ENCODE data around the gene SLC39A3. TPM values are rescaled to one million over a fixed set of nuclear protein-coding genes. Genes with fewer than 3 reads are reported as not detected.

Gene SLC39A3
- total RNA-seq, 1 donor from 2014 or later: 50.3 TPM

DNA sequence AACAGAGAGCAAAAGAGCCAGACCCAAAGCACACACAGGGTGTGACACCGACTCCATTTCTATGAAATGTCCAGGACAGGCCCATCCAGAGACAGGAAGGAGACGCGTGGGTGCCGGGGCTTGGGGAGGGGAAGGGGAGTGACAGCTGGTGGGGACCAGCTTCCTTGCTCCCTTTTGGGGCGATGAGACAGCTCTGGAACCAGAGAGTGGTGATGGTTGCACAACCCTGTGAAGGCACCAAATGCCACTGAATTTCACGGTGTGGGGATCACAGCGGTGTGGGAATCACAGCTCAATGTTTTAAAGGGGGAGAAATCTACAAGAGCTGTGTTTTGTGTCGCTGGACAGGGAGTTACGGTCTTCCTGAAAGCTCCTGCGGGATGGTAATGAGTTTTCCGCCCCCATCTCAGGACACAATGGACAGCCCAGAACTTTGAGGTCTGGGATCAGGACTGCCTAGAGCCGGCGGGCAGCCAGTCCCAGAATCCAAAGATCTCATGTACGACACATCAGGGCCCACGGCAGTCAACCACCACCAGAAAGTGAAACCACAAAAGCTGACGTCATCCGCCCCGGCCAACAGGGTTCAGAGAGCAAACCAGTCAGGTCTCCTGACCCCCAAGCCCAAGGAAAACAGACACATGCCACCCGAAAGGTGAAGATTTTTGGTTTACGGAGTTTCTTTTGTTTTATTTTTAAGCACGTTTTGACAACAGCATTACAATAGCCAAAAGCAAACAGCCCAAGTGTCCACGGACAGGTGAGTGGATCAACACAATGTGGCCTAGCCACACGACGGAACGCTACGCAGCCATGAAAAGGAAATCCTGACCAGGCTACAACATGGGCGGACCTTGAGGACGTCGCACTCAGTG lies 36.0 kb upstream of the SLC39A3 start:
- no peaks in the 10 kb centered on the region for H3K9me3 Mint-ChIP-seq
- H3K36me3 Mint-ChIP-seq (ENCODE audit: low read depth): peaks cover 18% of the 10 kb centered on the region
- peak overlapping the region; percentile 96 for H3K27ac Mint-ChIP-seq
- peak; percentile 71 for DNase-seq (ENCODE audit: low spot score)
- no peaks in the 10 kb centered on the region for H3K27me3 Mint-ChIP-seq (ENCODE audit: insufficient read depth)
- intact Hi-C loops (cut with micrococcal nuclease): no loop called here
- H3K4me1 Mint-ChIP-seq (ENCODE audit: low read depth): peaks cover 33% of the 10 kb centered on the region
- peak overlapping the region; percentile 83 for H3K4me3 Mint-ChIP-seq

GRCh38 chr19:2774953-2775555 lies 35.2 kb upstream of the SLC39A3 start:
- peak overlapping the region; percentile 96 for H3K27ac Mint-ChIP-seq
- H3K4me3 Mint-ChIP-seq: peak overlapping the region; percentile 83
- intact Hi-C loops (cut with micrococcal nuclease): no loop called here
- no peak for DNase-seq (ENCODE audit: low spot score)
- peaks cover 26% of the 10 kb centered on the region for H3K4me1 Mint-ChIP-seq (ENCODE audit: low read depth)
- H3K36me3 Mint-ChIP-seq (ENCODE audit: low read depth): peaks cover 16% of the 10 kb centered on the region
- no peaks in the 10 kb centered on the region for H3K27me3 Mint-ChIP-seq (ENCODE audit: insufficient read depth)
- no peaks in the 10 kb centered on the region for H3K9me3 Mint-ChIP-seq

DNA sequence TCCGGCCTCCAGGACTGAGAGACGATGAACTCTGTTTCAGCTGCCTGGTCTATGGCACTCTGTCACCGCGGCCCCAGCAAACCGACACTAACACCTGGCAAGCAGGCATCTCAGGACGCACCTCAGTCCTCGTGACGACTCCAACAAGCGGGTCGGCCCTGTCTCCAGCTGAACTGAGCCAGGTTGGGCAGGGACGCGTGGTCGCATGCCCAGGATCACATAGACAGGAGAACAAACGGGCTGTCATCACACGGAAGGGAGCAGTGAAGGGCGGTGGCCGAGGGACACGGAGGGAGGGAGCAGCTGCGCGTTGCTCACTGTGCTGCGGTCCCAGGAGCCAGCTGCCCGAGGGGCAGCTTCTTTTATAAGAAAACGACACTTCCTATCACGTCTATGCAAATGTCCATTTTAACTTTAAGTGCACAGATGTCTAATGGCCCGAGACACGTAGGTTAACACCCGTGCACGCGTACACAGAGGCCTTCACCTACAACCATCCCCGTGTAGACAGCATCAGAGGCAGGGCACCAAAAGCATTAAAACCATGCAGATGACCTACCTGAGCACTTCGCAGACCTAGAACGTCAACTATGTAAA lies 34.4 kb upstream of the SLC39A3 start:
- Mint-ChIP-seq H3K36me3 (ENCODE audit: low read depth) (peaks cover 15% of the 10 kb centered on the region), H3K27ac (peak overlapping the region; percentile 11), H3K27me3 (ENCODE audit: insufficient read depth) (no peaks in the 10 kb centered on the region), H3K9me3 (no peaks in the 10 kb centered on the region), H3K4me1 (ENCODE audit: low read depth) (peaks cover 24% of the 10 kb centered on the region), H3K4me3 (no peak overlapping the region)
- no peak for DNase-seq (ENCODE audit: low spot score)
- intact Hi-C loops (cut with micrococcal nuclease): no loop called here

DNA sequence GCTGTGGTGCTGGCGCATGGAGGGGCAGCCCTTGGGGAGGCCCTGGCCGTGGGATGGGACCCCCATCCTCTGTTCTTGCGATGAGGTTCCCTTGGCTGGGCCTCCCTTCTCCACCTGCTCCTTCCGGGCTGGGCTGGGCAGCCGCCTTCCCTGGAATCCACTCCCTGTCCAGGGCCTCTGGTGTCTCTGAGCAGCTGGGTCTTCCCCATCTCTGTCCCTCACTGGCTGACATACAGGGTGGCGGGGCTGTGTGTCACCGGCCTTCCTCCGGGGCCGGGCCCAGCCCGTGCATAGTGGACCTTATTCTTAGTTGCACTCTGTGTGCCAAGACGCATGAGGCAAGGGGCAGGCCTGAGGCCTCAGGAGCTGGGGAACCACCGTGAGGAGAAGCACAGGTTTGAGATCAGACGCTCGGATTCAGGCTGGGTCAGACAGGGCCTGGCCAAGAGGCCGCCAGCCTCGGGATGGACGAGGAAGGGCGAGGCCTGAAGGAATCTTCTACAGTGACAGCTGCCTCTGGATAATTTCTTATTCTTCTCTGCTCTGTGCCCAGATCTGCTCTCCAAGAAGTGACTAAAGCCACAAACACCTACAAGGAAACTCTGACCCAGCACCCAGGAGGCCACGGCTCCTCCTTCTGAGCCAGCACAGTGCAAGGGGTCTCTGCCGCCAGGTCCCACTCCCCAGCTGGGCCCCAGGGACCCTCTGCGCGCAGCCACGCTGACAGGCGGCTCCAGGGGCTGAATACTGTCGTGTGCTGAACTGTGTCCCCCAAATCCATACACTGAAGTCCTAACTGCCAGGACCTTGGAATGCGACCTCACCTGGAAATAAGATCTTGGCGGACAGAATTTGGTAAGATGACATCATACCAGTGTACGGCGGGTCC lies 32.2 kb upstream of the SLC39A3 start:
- Mint-ChIP-seq H3K4me1 (ENCODE audit: low read depth) (peaks cover 24% of the 10 kb centered on the region), H3K27me3 (ENCODE audit: insufficient read depth) (no peaks in the 10 kb centered on the region), H3K4me3 (no peak overlapping the region), H3K9me3 (no peaks in the 10 kb centered on the region), H3K27ac (peak overlapping the region; percentile 76), H3K36me3 (ENCODE audit: low read depth) (peaks cover 12% of the 10 kb centered on the region)
- no peak for DNase-seq (ENCODE audit: low spot score)
- intact Hi-C loops (cut with micrococcal nuclease): no loop called here

GRCh38 chr19:2770055-2771013 lies 30.5 kb upstream of the SLC39A3 start:
- intact Hi-C loops (cut with micrococcal nuclease): no loop called here
- DNase-seq (ENCODE audit: low spot score): no peak
- Mint-ChIP-seq H3K9me3 (no peaks in the 10 kb centered on the region), H3K4me1 (ENCODE audit: low read depth) (peaks cover 12% of the 10 kb centered on the region), H3K4me3 (no peak overlapping the region), H3K36me3 (ENCODE audit: low read depth) (peaks cover 4% of the 10 kb centered on the region), H3K27me3 (ENCODE audit: insufficient read depth) (no peaks in the 10 kb centered on the region), H3K27ac (no peak overlapping the region)

GRCh38 chr19:2769218-2769617 lies 29.4 kb upstream of the SLC39A3 start:
- H3K4me3 Mint-ChIP-seq: no peak overlapping the region
- no peaks in the 10 kb centered on the region for H3K9me3 Mint-ChIP-seq
- H3K27ac Mint-ChIP-seq: no peak overlapping the region
- DNase-seq (ENCODE audit: low spot score): no peak
- no peaks in the 10 kb centered on the region for H3K27me3 Mint-ChIP-seq (ENCODE audit: insufficient read depth)
- intact Hi-C loops (cut with micrococcal nuclease): no loop called here
- peaks cover 7% of the 10 kb centered on the region for H3K4me1 Mint-ChIP-seq (ENCODE audit: low read depth)
- H3K36me3 Mint-ChIP-seq (ENCODE audit: low read depth): peaks cover 7% of the 10 kb centered on the region

DNA sequence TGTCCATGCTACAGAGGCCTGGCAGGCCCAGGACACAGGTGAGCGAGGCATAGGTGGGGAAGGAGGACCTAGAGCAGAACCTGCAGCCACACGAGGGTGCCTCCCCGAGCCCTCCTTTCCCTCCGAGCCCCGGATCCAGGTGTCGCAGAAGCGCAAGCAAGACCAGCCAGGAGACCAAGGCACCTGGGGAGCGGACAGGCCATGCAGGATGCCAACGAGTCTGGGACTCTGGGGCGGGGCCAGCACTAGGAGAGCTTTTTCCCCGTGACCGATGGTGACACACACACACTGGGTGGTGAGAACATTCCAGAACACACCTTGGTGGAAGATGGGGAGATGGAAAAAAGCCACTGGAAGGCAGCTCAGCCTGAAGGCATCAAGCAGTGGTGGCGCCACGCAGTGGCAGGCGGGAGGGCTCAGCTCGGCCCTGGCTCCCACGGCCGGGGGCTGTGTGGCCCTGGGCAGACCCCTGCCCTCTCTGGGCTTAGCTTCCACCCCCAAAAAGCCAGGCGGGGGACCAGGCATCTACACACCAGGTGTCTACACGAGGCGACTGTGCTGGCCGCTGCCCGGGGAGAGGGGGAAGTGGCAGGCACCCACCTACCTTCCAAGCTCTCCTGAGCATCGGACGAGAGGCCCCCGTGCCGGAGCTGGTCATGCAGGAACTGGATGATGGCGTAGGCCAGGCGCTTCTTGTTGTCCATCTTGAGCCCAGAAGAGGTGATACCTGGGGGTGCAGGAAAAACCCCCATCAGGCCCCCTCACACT lies 28.7 kb upstream of the SLC39A3 start:
- Mint-ChIP-seq H3K27ac (no peak overlapping the region), H3K27me3 (ENCODE audit: insufficient read depth) (no peaks in the 10 kb centered on the region), H3K36me3 (ENCODE audit: low read depth) (peaks cover 7% of the 10 kb centered on the region), H3K4me1 (ENCODE audit: low read depth) (peaks cover 7% of the 10 kb centered on the region), H3K9me3 (no peaks in the 10 kb centered on the region), H3K4me3 (no peak overlapping the region)
- DNase-seq (ENCODE audit: low spot score): no peak
- intact Hi-C loops (cut with micrococcal nuclease): no loop called here

DNA sequence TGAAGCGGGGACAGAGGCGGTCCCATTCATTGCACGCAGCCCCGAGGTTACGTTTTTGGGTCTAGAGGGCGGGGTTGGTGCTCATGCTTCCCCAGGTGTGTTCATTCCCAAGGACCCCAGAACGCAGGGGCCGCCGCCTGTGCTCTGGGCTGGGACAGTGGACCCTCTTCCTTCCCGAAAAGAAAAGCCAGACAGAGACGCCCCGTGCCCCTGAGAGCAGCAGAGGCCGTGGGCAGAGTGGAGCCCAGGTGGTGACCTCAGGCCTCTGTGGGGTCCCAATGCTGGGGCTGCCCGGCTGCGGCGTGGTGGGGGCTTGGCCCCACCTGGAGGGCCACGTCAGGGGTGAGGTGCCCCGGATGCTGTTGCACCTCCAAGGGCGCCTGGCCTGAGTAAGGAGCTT lies 27.9 kb upstream of the SLC39A3 start:
- H3K36me3 Mint-ChIP-seq (ENCODE audit: low read depth): peaks cover 9% of the 10 kb centered on the region
- H3K27me3 Mint-ChIP-seq (ENCODE audit: insufficient read depth): no peaks in the 10 kb centered on the region

DNA sequence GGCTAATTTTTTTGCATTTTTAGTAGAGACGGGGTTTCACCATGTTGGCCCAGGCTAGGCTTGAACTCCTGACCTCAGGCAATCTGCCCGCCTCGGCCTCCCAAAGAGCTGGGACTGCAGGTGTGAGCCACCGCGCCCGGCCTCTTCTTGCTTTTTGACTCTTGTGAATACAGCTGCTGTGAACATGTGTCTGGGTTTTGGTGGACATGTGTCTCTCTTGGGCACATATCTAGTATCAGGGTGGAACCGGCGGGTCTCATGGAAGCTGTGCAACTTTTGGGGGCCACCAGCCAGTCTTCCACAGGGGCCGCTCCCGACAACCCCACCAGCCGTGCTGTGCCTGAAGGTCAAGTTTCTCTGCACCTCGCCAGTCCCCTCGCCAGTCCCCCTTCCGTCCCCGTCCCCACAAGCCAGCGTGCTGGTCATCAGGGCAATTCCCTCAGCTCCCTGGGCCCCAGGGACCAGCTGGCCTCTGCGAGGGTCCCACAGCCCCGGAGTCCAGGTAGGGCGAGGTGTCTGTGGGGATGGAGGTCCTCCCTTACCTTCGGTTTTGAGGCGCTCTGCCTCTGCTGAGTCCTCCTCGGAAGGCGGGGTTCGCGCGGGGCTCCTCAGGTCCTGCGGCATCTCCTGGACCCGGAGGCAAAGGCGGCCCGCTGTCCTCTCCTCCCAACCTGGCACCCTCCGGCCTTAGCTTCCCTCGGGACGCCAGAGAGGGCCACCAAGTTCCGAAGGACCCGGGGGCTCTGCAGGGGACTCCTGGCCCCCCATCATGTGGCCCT lies 27.0 kb upstream of the SLC39A3 start:
- Mint-ChIP-seq H3K4me1 (ENCODE audit: low read depth) (no peaks in the 10 kb centered on the region), H3K4me3 (no peak overlapping the region), H3K9me3 (no peaks in the 10 kb centered on the region), H3K27me3 (ENCODE audit: insufficient read depth) (no peaks in the 10 kb centered on the region), H3K27ac (no peak overlapping the region), H3K36me3 (ENCODE audit: low read depth) (peaks cover 9% of the 10 kb centered on the region)
- DNase-seq (ENCODE audit: low spot score): no peak
- intact Hi-C loops (cut with micrococcal nuclease): no loop called here

More for the DNA sequence above, 27.9 kb upstream of the SLC39A3 start:
- Mint-ChIP-seq H3K4me1 (ENCODE audit: low read depth) (peaks cover 7% of the 10 kb centered on the region), H3K4me3 (no peak overlapping the region), H3K9me3 (no peaks in the 10 kb centered on the region), H3K27ac (no peak overlapping the region)
- DNase-seq (ENCODE audit: low spot score): no peak
- intact Hi-C loops (cut with micrococcal nuclease): no loop called here

GRCh38 chr19:2765376-2765775 lies 25.6 kb upstream of the SLC39A3 start:
- no peaks in the 10 kb centered on the region for H3K9me3 Mint-ChIP-seq
- no peaks in the 10 kb centered on the region for H3K27me3 Mint-ChIP-seq (ENCODE audit: insufficient read depth)
- peaks cover 11% of the 10 kb centered on the region for H3K36me3 Mint-ChIP-seq (ENCODE audit: low read depth)
- H3K4me1 Mint-ChIP-seq (ENCODE audit: low read depth): no peaks in the 10 kb centered on the region
- DNase-seq (ENCODE audit: low spot score): no peak
- H3K4me3 Mint-ChIP-seq: no peak overlapping the region
- no peak overlapping the region for H3K27ac Mint-ChIP-seq
- intact Hi-C loops (cut with micrococcal nuclease): no loop called here

DNA sequence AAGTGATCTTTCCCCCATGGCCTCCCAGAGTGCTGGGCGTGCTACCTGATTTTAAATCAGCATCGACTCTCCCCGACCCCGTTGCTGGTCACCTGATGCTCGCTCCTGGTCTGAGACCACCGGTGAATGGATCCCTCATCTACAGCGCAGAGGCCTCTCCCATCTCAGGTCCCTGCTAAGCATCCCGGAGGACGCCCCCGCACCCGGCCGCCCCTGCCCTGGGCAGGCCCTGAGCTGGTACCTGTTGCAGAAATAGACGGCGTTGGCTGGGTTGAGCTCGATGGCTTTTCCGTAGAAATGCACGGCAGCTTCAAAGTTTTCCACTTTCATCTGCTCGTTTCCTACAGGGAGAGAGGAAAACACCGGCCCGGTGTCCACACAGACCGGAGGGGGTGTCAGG lies 25.1 kb upstream of the SLC39A3 start:
- intact Hi-C loops (cut with micrococcal nuclease): no loop called here
- no peak for DNase-seq (ENCODE audit: low spot score)
- H3K27me3 Mint-ChIP-seq (ENCODE audit: insufficient read depth): no peaks in the 10 kb centered on the region
- H3K4me1 Mint-ChIP-seq (ENCODE audit: low read depth): no peaks in the 10 kb centered on the region
- H3K36me3 Mint-ChIP-seq (ENCODE audit: low read depth): peaks cover 11% of the 10 kb centered on the region
- no peaks in the 10 kb centered on the region for H3K9me3 Mint-ChIP-seq
- no peak overlapping the region for H3K4me3 Mint-ChIP-seq
- H3K27ac Mint-ChIP-seq: no peak overlapping the region
